Loucy (cell line): ENCODE results near the gene TMEM147.

ENCODE experiments used
- H2AFZ ChIP-seq: fragments of 200-600 bp; sonication (generic); 2 replicates; pipeline ENCODE4 v1.6.0; 2016; ENCODE audit warnings: antibody characterized with exemption, mild to moderate bottlenecking, low read length, moderate library complexity
- H3F3A ChIP-seq: fragments of 200-600 bp; 2 replicates; pipeline ENCODE4 v1.6.0; 2016; ENCODE audit warnings: antibody characterized with exemption, low read depth, mild to moderate bottlenecking
- H3K27me3 ChIP-seq: fragments of 200-600 bp; sonication (generic); 2 replicates; pipeline ENCODE4 v1.6.1; 2014; ENCODE audit warnings: low read length, mild to moderate bottlenecking; ENCODE audit not compliant: insufficient read depth, poor library complexity, severe bottlenecking
- H3K36me3 ChIP-seq: fragments of 200-600 bp; sonication (generic); 2 replicates; pipeline ENCODE4 v1.6.1; 2016; ENCODE audit warnings: low read length; ENCODE audit not compliant: insufficient read depth
- H3K4me1 ChIP-seq: fragments of 200-600 bp; sonication (generic); 2 replicates; pipeline ENCODE4 v1.5.1; 2014; ENCODE audit warnings: low read length, mild to moderate bottlenecking; ENCODE audit not compliant: insufficient read depth, poor library complexity, severe bottlenecking
- H3K4me2 ChIP-seq: fragments of 200-600 bp; sonication (generic); 2 replicates; pipeline ENCODE4 v1.6.0; 2014; ENCODE audit warnings: antibody characterized with exemption, low read length, low read depth, mild to moderate bottlenecking; ENCODE audit not compliant: poor library complexity, severe bottlenecking
- H3K4me3 ChIP-seq: fragments of 200-600 bp; sonication (generic); 2 replicates; pipeline ENCODE4 v1.5.1; 2014; ENCODE audit warnings: low read length, mild to moderate bottlenecking, mixed read lengths; ENCODE audit not compliant: poor library complexity, severe bottlenecking
- H3K79me2 ChIP-seq: fragments of 200-600 bp; sonication (generic); 2 replicates; pipeline ENCODE4 v1.6.1; 2014; ENCODE audit warnings: low read length; ENCODE audit not compliant: insufficient read depth
- H3K9ac ChIP-seq: fragments of 200-600 bp; sonication (generic); 2 replicates; pipeline ENCODE4 v1.6.0; 2014; ENCODE audit warnings: mild to moderate bottlenecking, low read depth, low read length, moderate library complexity; ENCODE audit not compliant: poor library complexity, severe bottlenecking
- H3K9me2 ChIP-seq: fragments of 200-600 bp; sonication (generic); replicated peaks from 2 replicates; pipeline ENCODE4 v1.6.1; 2016; ENCODE audit warnings: low read depth, low read length, mixed read lengths
- H3K9me3 ChIP-seq: fragments of 200-600 bp; sonication (generic); 2 replicates; pipeline ENCODE4 v1.6.1; 2014; ENCODE audit warnings: mild to moderate bottlenecking, antibody characterized with exemption, low read length, low read depth; ENCODE audit not compliant: insufficient read depth
- H4K20me1 ChIP-seq: fragments of 200-600 bp; sonication (generic); 2 replicates; pipeline ENCODE4 v1.6.0; 2014; ENCODE audit warnings: antibody characterized with exemption, low read length, mild to moderate bottlenecking; ENCODE audit not compliant: insufficient read depth, poor library complexity, severe bottlenecking
- CTCF ChIP-seq: fragments of 200-600 bp; sonication (generic); conservative IDR thresholded peaks from 2 replicates; pipeline ENCODE4 v1.5.1; 2014; ENCODE audit warnings: mild to moderate bottlenecking, antibody characterized with exemption, low read length
- EZH2phosphoT487 ChIP-seq: fragments of 200-600 bp; IDR thresholded peaks from 2 replicates; pipeline ENCODE4 v1.6.1; 2018; ENCODE audit warnings: antibody characterized with exemption, mild to moderate bottlenecking, moderate library complexity, borderline replicate concordance

TMEM147 gene

GRCh38 chr19:35560677-35561076 is 15.3 kb downstream of the TMEM147 start:
- no peaks in the 10 kb centered on the region for H4K20me1 ChIP-seq
- no peaks in the 10 kb centered on the region for H3K9me3 ChIP-seq
- H3K4me2 ChIP-seq = no peak overlapping the region
- no peaks in the 10 kb centered on the region for H3K36me3 ChIP-seq
- H3K4me3 ChIP-seq = no peak overlapping the region
- no peaks in the 10 kb centered on the region for H3K79me2 ChIP-seq
- no peak overlapping the region for H2AFZ ChIP-seq
- H3K9ac ChIP-seq = no peak overlapping the region
- no peaks in the 10 kb centered on the region for H3F3A ChIP-seq
- H3K9me2 ChIP-seq = no peaks in the 10 kb centered on the region
- TF ChIP-seq EZH2phosphoT487 (no peak), CTCF (no peak)
- H3K4me1 ChIP-seq = no peaks in the 10 kb centered on the region
- no peaks in the 10 kb centered on the region for H3K27me3 ChIP-seq

- H3K9me2 ChIP-seq = no peaks in the 10 kb centered on the region
- no peaks in the 10 kb centered on the region for H3K27me3 ChIP-seq
- no peak overlapping the region for H3K4me3 ChIP-seq
- H4K20me1 ChIP-seq = no peaks in the 10 kb centered on the region
- H2AFZ ChIP-seq = no peak overlapping the region
- no peaks in the 10 kb centered on the region for H3K4me1 ChIP-seq
- no peaks in the 10 kb centered on the region for H3F3A ChIP-seq
- H3K9ac ChIP-seq = no peak overlapping the region
- no peaks in the 10 kb centered on the region for H3K36me3 ChIP-seq
- no peaks in the 10 kb centered on the region for H3K9me3 ChIP-seq
- no peaks in the 10 kb centered on the region for H3K79me2 ChIP-seq
- H3K4me2 ChIP-seq = no peak overlapping the region
- no peak for TF ChIP-seq CTCF
- no peak for TF ChIP-seq EZH2phosphoT487
Measured at GRCh38 chr19:35561436-35561835, 16.0 kb downstream of the TMEM147 start.

GRCh38 chr19:35562336-35562735 is 16.9 kb downstream of the TMEM147 start:
- Histone ChIP-seq H4K20me1 (no peaks in the 10 kb centered on the region), H3K36me3 (no peaks in the 10 kb centered on the region), H3K4me2 (no peak overlapping the region), H3K27me3 (no peaks in the 10 kb centered on the region), H2AFZ (no peak overlapping the region), H3K4me3 (no peak overlapping the region), H3K9me2 (no peaks in the 10 kb centered on the region), H3K4me1 (no peaks in the 10 kb centered on the region), H3K9me3 (no peaks in the 10 kb centered on the region), H3K9ac (no peak overlapping the region), H3F3A (no peaks in the 10 kb centered on the region), H3K79me2 (no peaks in the 10 kb centered on the region)
- TF ChIP-seq EZH2phosphoT487 (no peak), CTCF (no peak)
